Caco-2 (cell line): ENCODE results near the gene CPM. TPM values are rescaled to one million over a fixed set of nuclear protein-coding genes. Genes with fewer than 3 reads are reported as not detected.
A peak's percentile ranks its signal among the peaks of the same experiment; 100 is the strongest.

ENCODE experiments used
- BruUV-seq: library from RNA; stranded (reverse); fragments of 400-500 nt; replicated peaks from 2 replicates; lab custom pipeline; 2021; lab: Mats Ljungman, UMichigan
- CTCF ChIA-PET: fragments of 300-600 bp; sonication (Branson Sonifier 250); formaldehyde crosslinking; loops from one replicate; lab custom pipeline; 2022; ENCODE audit warnings: antibody characterized with exemption; lab: Charles Lee
- POLR2A ChIA-PET: fragments of 300-600 bp; sonication (Branson Sonifier 250); formaldehyde crosslinking; loops from one replicate; lab custom pipeline; 2022; ENCODE audit warnings: antibody characterized with exemption; lab: Charles Lee
- DNase-seq, 2 experiments: peaks; one replicate each; pipeline versions ENCODE4 v3.0.0 to v3.0.0-alpha.2; 2020 to 2022
- H3K27me3 ChIP-seq: replicated peaks from 2 replicates; pipeline ENCODE4 v1.6.0; 2011; ENCODE audit warnings: low read length; ENCODE audit not compliant: control insufficient read depth, insufficient read depth
- H3K36me3 ChIP-seq: 2 replicates; pipeline ENCODE4 v1.5.1; 2011; ENCODE audit warnings: low read length; ENCODE audit not compliant: control insufficient read depth, insufficient read depth
- H3K4me1 ChIP-seq: fragments of 250-450 bp; sonication (Bioruptor Pico); 2 replicates; pipeline ENCODE4 v1.5.1; 2020; ENCODE audit warnings: mild to moderate bottlenecking
- H3K4me3 ChIP-seq: 2 replicates; pipeline ENCODE4 v1.5.1; 2011; ENCODE audit warnings: low read depth, mild to moderate bottlenecking, control low read depth, low read length
- H3K9me3 ChIP-seq: fragments of 250-450 bp; sonication (Bioruptor Pico); 2 replicates; pipeline ENCODE4 v1.5.1; 2020; ENCODE audit warnings: mild to moderate bottlenecking, moderate library complexity
- H3K27ac Mint-ChIP-seq: one replicate; pipeline ENCODE4 v1.8.0; 2022; ENCODE audit warnings: mixed read lengths; ENCODE audit not compliant: unreplicated experiment
- H3K27me3 Mint-ChIP-seq: one replicate; pipeline ENCODE4 v1.8.0; 2022; ENCODE audit warnings: mixed read lengths; ENCODE audit not compliant: insufficient read depth, unreplicated experiment
- H3K36me3 Mint-ChIP-seq: one replicate; pipeline ENCODE4 v1.8.0; 2022; ENCODE audit warnings: mild to moderate bottlenecking, mixed read lengths; ENCODE audit not compliant: insufficient read depth, unreplicated experiment
- H3K4me1 Mint-ChIP-seq: one replicate; pipeline ENCODE4 v1.8.0; 2022; ENCODE audit warnings: low read depth, mixed read lengths; ENCODE audit not compliant: unreplicated experiment
- H3K4me3 Mint-ChIP-seq: one replicate; pipeline ENCODE4 v1.8.0; 2022; ENCODE audit warnings: mild to moderate bottlenecking, moderate library complexity, mixed read lengths; ENCODE audit not compliant: unreplicated experiment
- H3K9me3 Mint-ChIP-seq: one replicate; pipeline ENCODE4 v1.8.0; 2022; ENCODE audit warnings: mixed read lengths; ENCODE audit not compliant: unreplicated experiment
- CTCF ChIP-seq, 2 experiments: fragments of 200-600 bp in 1 of 2; IDR thresholded peaks; 1 replicate in 1 of 2; 2 replicates in 1 of 2; pipeline versions ENCODE4 v1.5.1 to v1.8.0; 2011 to 2022; ENCODE audit warnings: antibody characterized with exemption in 1 of 2, control low read depth in 1 of 2, inconsistent platforms in 1 of 2, low read depth in 1 of 2, low read length in 1 of 2, mild to moderate bottlenecking in 1 of 2, moderate library complexity in 1 of 2; ENCODE audit not compliant: insufficient read depth in 1 of 2, severe bottlenecking in 1 of 2, unreplicated experiment in 1 of 2
- intact Hi-C: fragments of 100-400 bp; cut with micrococcal nuclease; formaldehyde crosslinking; loops from one replicate; pipeline ENCODE4 v1.10.0; 2022; ENCODE audit not compliant: unreplicated experiment
- total RNA-seq: library from RNA; stranded (reverse); gene quantifications from 2 replicates; pipeline ENCODE4 v1.2.3, GENCODE V29; 2022

The CPM gene
- total RNA-seq, 1 experiment from 2014 or later: 8.2 TPM

GRCh38 chr12:68970306-68970705 lies 37.3 kb upstream of the CPM start:
- no TSS peak for BruUV-seq
- no peaks in the 10 kb centered on the region for H3K36me3 Mint-ChIP-seq
- ChIA-PET POLR2A (no interaction called here), CTCF (no interaction called here)
- no peaks in the 10 kb centered on the region for H3K27me3 Mint-ChIP-seq
- no peak for DNase-seq
- Histone ChIP-seq H3K27me3 (no peaks in the 10 kb centered on the region), H3K4me3 (no peak overlapping the region), H3K36me3 (no peaks in the 10 kb centered on the region), H3K4me1 (peaks cover 9% of the 10 kb centered on the region; the same call in 1 of the 2 replicates), H3K9me3 (no peaks in the 10 kb centered on the region)
- no peak overlapping the region for H3K27ac Mint-ChIP-seq
- no peaks in the 10 kb centered on the region for H3K9me3 Mint-ChIP-seq
- intact Hi-C loops: no loop called here
- H3K4me1 Mint-ChIP-seq: peaks cover 3% of the 10 kb centered on the region
- H3K4me3 Mint-ChIP-seq: no peak overlapping the region
- TF ChIP-seq CTCF (IDR thresholded peaks at IDR 0.05; ENCODE audit: insufficient read depth in 1 of 2, low read depth in 1 of 2, low read length in 1 of 2, severe bottlenecking in 1 of 2, unreplicated experiment in 1 of 2): no peak

GRCh38 chr12:68967046-68967445 lies 34.1 kb upstream of the CPM start:
- H3K4me1 Mint-ChIP-seq: peaks cover 32% of the 10 kb centered on the region
- Histone ChIP-seq H3K9me3 (no peaks in the 10 kb centered on the region), H3K4me1 (peaks cover 19% of the 10 kb centered on the region), H3K27me3 (no peaks in the 10 kb centered on the region), H3K36me3 (no peaks in the 10 kb centered on the region), H3K4me3 (no peak overlapping the region)
- H3K4me3 Mint-ChIP-seq: no peak overlapping the region
- CTCF ChIA-PET: no interaction called here
- DNase-seq: no peak
- no peak for TF ChIP-seq CTCF (IDR thresholded peaks at IDR 0.05; ENCODE audit: insufficient read depth in 1 of 2, low read depth in 1 of 2, low read length in 1 of 2, severe bottlenecking in 1 of 2, unreplicated experiment in 1 of 2)
- peaks cover 7% of the 10 kb centered on the region for H3K36me3 Mint-ChIP-seq
- no TSS peak for BruUV-seq
- no peaks in the 10 kb centered on the region for H3K27me3 Mint-ChIP-seq
- peaks cover 10% of the 10 kb centered on the region for H3K9me3 Mint-ChIP-seq
- POLR2A ChIA-PET: no interaction called here
- intact Hi-C loops: no loop called here
- no peak overlapping the region for H3K27ac Mint-ChIP-seq

- no peaks in the 10 kb centered on the region for H3K36me3 ChIP-seq
- no TSS peak for BruUV-seq
- CTCF ChIA-PET: no interaction called here
- H3K36me3 Mint-ChIP-seq: peaks cover 7% of the 10 kb centered on the region
- H3K4me3 ChIP-seq: no peak overlapping the region
- H3K9me3 ChIP-seq: no peaks in the 10 kb centered on the region
- intact Hi-C loops: loop anchor here (2.0 kb wide), 1 partner anchor 23 kb away; no protein-coding TSS in a partner anchor
- DNase-seq: no peak
- H3K27me3 ChIP-seq: no peaks in the 10 kb centered on the region
- H3K4me3 Mint-ChIP-seq: peak overlapping the region; percentile 35
- peak overlapping the region; percentile 56 for H3K27ac Mint-ChIP-seq
- TF ChIP-seq CTCF (IDR thresholded peaks at IDR 0.05; ENCODE audit: insufficient read depth in 1 of 2, low read depth in 1 of 2, low read length in 1 of 2, severe bottlenecking in 1 of 2, unreplicated experiment in 1 of 2): no peak
- H3K4me1 Mint-ChIP-seq: peaks cover 32% of the 10 kb centered on the region
- H3K9me3 Mint-ChIP-seq: peaks cover 10% of the 10 kb centered on the region
- POLR2A ChIA-PET: no interaction called here
- peaks cover 19% of the 10 kb centered on the region for H3K4me1 ChIP-seq
- no peaks in the 10 kb centered on the region for H3K27me3 Mint-ChIP-seq
These were observed 31.1 kb upstream of the CPM start for GRCh38 chr12:68963856-68964745.
